ENCODE results near the gene AGRN.

AGRN gene

GRCh38 chr1:1046767-1047166, 26.8 kb downstream of the AGRN start:
- no peak for DNase-seq (ENCODE audit: low spot score)
- no peak for TF ChIP-seq CTCF (IDR thresholded peaks at IDR 0.05; ENCODE audit: extremely low read depth, missing control alignments)

GRCh38 chr1:1047407-1047806, 27.5 kb downstream of the AGRN start:
- DNase-seq (ENCODE audit: low spot score): no peak
- no peak for TF ChIP-seq CTCF (IDR thresholded peaks at IDR 0.05; ENCODE audit: extremely low read depth, missing control alignments)

- TF ChIP-seq CTCF (IDR thresholded peaks at IDR 0.05; ENCODE audit: extremely low read depth, missing control alignments): no peak
- no peak for DNase-seq (ENCODE audit: low spot score)
Observed at GRCh38 chr1:1047963-1048362, 28.0 kb downstream of the AGRN start.

GRCh38 chr1:1048765-1049164, 28.8 kb downstream of the AGRN start:
- no peak for TF ChIP-seq CTCF (IDR thresholded peaks at IDR 0.05; ENCODE audit: extremely low read depth, missing control alignments)
- no peak for DNase-seq (ENCODE audit: low spot score)

GRCh38 chr1:1049318-1050165, 29.6 kb downstream of the AGRN start:
- no peak for TF ChIP-seq CTCF (IDR thresholded peaks at IDR 0.05; ENCODE audit: extremely low read depth, missing control alignments)
- DNase-seq (ENCODE audit: low spot score): no peak

GRCh38 chr1:1050577-1051052, 30.7 kb downstream of the AGRN start:
- no peak for TF ChIP-seq CTCF (IDR thresholded peaks at IDR 0.05; ENCODE audit: extremely low read depth, missing control alignments)
- peak; percentile 75 for DNase-seq (ENCODE audit: low spot score)

GRCh38 chr1:1051127-1051810, 31.3 kb downstream of the AGRN start:
- TF ChIP-seq CTCF (IDR thresholded peaks at IDR 0.05; ENCODE audit: extremely low read depth, missing control alignments): no peak
- DNase-seq (ENCODE audit: low spot score): no peak

Measured in GM20000 (cell line).